ENCODE measurements around the gene NBEA.

NBEA gene

DNA sequence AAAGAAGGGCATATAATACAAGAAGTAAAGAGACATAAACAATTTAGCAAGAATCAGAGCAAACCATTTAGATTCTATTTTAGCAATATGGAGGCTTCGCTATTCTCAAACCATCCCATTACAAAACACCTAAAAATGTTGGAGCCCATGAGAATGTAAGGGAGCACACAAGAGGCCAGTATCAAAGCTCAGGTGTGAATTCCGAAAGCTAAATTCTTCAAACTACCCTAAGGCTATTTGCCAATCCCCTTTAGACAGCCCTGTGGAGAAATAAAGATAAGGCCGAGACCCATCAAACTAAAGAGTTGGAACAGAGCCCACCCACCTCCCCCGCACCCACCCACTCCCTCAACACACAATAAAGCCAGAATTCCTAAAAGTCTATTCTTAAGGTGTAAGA, 745.3 kb downstream of the NBEA start:
- no peak for ATAC-seq

DNA sequence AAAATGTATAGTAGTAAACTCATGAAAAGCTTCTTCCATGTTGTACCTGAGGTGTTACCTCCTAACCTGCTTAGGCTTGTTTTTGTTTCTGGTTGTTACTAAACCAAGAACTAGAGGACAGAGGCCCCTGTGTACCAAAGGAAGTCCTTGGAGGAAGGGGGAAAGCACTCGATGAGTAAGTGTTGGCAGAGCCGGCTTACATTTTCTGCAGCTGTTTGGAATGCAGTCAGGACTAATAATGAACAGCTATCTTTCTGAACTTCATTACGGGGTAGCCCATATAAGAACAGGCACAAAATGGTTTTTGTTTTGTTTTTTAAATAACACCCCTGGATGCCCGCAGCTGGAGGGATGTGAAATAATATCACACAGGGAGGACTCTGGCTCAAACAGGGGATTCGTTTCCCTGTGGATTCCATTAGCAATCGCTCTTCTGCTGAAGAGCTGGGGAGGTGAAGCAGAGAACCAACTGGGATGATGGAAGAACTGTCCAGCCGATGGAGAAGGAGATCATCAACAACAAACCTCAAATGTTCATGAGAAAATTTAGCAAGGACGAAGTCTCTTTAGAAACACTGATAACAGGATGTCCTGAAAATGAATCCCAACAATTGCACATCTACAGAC, 748.6 kb downstream of the NBEA start:
- ATAC-seq: no peak

DNA sequence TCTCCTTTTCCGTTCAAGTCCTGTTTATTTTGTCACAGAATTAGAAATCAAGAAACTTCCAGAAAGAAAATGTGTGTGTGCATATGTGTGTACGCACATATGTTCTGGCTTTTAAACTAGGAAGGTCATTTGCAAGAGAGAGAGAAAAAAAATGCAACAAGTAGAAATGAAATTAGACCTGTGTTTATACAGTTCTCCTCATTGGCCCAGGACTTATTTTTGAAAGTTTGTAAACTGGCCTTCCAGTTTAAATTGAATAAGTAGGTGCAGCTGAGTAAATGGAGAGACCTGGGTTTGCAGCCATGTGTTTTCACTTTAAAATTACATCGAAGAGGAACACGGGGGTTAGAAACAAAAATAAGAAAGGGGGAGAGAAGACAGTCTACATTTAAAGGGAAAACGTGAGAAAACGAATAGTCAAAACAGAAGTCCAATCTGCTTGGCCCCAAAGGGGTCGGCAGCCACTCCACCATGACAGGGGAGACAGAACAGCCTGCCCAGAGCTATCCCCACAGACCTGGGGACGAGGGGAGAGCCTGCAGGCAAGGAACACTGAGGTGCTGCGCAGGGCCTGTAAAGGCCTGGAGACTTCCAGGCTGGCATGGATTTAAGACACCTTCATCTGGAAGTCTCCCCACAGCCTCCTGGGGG, 751.2 kb downstream of the NBEA start:
- no peak for ATAC-seq

DNA sequence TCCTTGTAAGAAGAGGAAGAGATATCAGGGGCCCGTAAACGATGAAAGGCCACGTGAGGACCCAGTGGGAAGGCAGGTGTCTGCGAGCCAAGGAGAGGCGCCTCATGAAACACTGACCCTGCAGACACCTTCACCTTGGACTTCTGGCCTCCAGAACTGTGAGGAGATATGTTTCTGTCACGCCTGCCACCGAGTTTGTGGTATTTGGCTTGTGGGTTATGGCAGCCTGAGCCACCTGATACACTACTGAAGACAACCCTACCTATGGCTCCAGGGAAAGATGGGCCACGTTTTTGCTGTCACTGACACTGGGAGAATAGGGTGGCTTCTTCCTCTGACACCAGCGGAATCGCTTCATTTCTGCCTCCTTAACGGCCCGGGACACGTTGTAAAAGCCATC, 752.0 kb downstream of the NBEA start:
- ATAC-seq: no peak

DNA sequence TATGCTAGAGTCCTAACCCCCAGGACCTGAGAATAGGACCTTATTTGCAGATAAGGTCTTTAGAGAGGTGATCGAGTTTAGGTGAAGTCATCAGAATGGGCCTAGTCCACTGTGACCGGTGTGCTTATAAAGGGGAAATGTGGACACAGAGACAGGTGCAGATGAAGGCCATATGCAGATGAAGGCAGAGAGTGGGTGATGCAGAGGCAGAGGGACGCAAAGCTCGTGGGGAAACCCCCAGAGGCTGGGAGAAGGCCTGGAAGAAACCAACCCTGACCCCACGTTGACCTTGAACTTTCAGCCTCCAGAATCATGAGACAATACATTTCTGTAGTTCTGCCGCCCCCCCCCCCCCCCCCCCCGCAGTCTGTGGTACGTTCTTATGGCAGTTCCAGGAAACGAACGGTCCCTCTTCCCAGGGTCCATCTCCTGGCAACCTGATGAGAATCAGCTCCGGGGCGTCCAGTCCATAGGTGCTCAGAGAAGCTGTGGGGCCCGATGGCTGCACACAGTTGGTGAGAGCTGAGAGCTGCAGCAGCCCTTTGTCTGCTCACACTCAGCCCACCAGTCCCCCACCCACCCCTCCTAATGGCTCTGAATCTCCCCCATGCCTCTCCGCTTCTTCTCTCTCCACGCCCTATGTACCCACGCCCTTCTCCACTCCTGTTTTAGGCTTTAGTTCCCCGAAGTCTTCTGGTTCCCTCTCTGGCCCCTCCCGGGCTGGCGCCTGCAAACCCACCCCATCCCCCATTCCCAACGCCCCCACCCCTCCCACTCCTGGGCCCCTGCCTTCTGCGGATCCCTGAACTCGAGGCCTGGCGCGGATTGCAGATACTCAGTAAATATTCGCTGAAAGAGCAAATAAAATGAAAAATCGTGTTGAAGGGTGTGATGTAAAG, 752.7 kb downstream of the NBEA start:
- no peak for ATAC-seq

DNA sequence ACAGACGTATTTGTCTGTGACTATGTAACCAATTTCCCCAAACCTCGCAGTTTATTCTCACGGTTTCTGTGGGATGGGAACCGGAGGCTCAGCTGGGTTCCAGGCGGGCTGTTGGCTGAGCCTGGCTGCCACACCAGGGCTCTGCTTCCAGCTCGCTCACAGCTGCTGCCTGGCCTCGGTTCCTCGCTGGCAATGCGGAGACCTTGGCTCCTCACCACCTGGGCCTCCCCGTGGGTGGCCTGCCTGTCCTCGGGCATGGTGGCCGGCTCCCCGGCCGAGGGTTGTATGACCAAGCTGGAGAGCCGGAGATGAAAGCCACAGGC, 753.3 kb downstream of the NBEA start:
- ATAC-seq: no peak

DNA sequence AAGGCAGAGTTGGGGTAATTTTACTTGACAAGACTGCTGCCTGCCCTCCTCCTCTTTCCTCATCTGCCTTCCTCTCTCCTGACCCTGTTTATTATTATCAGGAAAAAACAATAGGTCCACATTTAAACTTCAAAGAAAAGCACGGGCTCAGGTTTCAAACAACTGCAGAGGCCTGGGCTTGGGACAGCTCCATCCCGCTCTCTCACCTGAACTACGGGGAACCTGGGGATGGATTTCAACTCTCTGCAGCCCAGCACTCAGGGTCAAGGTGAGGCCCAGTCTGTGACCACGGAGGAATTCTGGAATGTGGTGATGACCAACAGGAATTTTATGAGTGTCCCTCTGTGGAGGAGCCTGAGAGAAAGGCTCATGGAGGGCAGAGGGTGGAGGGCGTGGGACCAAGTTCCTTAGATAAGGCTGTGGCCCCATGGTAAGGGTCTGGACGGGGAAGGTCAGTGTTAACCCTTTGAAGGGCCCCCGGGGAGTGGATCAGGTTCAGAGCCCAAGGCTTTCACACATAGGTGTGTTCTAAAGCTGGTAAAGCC, 755.2 kb downstream of the NBEA start:
- no peak for ATAC-seq

DNA sequence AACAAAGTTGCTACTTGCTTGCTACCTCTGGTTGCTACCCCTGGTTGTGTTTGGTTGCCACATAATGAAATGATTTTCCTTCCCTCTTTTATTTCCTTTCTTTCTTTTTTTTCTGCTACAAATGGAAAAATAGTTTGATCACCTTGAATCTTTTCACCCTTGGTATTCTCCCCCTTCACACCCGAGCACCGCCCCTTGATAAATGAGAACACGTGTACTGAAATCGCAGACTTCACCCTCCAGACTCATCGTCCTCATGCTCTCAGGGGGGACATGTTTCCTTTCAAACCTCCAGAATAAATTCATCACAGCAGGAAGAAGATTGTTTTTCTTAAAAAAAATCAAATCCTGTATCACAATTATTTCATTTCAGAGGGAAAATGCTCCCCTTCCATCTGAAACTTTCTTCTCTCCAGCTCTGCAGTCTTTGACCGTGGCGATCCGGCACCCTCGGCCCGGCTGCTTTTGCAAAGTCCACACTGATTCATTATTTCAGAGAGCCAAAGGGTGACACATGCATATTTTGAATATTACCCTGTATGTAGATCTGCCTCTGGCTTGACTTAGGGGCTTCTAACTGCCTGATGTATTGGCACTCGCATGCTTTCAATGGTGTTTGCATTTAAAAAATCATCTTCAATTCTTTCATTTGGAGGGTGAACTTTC, 757.0 kb downstream of the NBEA start:
- ATAC-seq: no peak

DNA sequence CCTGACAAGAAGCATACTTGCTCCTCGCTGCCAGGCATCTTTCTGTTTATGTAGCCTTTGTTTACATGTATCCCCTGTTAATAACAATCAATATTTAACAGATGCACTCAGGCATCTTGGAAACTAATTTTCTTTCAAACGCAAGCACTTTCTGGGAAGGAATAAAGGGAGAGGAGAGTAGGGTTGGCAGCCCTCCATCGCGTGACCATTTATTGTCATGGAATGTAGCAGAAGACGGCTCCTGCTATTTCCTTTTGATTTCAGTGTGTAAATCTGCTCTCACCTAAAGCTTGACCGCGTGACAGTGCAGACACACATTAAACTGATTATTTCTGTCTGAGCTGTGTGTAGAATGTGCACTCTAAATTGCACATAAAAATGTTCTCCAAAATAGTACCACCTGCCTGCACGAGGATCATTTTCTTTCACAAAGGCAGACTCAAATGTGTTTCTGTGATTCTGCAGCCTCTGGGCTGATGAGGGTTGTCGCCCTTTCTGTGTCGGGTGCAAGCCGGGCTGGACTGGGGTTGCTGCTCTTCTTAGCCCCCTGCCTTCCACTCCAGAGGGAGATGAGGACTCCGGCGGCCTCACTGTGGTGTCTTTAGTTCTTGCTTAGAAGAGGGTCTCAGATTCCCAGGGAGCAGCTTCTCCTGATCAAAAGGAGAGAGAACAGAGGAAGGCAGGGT, 757.9 kb downstream of the NBEA start:
- ATAC-seq: no peak

DNA sequence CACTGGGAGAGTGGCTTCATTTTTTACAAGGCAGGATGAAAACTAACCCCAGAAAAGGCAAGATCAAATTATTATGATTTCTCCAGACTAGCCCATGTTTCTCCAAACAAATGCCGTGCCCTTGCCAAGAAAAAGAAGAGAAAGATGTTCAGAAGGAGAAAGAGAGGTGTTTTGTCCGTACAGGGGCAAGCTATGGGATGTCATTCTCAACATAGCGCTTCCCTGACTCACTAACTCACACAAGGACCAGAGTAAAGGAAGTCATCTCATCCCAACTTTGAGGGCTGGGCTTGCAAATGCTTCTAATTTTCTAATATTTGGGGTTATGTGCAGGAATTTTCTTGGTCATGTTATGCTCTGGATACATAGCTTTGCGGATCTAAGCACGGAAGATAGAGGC, 758.6 kb downstream of the NBEA start:
- no peak for ATAC-seq

DNA sequence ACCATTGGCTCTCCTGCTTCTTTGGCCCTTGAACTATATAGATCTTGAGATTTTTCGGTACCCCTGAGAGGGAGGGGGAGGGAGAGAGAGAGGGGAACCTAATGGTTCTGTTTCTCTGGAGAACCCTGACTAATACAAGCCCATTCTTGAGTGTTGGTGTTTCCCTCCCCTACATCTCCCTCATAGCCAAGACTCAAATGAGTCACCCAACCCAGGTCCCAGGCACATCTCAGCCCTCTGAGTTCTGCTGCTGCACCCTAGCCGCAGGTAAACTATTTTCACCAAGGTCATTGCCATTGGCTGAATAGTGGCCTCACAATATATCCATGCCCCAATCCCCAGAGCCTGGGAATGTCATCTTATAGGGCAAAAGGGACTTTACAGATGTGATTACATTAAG, 760.2 kb downstream of the NBEA start:
- ATAC-seq: no peak

DNA sequence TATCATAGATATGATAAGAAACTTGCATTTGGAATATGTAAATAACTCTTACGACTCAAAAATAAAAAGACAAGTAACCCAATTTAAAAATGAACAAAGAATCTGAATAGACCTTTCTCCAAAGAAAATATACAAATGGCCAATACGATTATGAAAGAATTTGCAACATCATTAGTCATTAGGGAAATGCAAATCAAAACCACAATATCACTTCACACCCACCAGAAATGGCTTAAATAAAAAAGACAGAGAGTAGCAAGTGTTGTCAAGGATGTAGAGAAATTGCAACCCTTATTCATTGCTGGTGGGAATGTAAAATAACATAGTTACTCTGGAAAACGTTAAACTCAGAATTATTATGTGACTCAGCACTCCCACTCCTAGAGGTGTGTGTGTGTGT, 761.0 kb downstream of the NBEA start:
- no peak for ATAC-seq

DNA sequence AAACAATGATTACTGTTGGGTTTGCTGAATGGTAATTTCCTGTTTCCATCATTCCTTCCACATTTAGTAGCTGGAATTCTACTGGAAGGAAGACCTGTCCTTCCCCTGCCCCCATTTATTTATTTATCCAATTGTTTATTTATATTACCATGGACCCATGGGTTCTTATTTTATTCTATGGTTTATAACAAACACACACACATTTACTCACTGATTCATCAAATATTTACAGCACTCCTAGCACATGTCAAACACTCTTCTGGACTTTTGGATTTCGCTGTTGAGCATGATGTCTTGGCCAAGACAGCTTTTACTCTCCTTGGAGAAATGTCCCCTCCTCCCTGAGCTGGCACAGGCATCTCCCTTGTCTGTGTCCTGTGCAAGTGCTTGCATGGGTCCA, 762.3 kb downstream of the NBEA start:
- no peak for ATAC-seq

DNA sequence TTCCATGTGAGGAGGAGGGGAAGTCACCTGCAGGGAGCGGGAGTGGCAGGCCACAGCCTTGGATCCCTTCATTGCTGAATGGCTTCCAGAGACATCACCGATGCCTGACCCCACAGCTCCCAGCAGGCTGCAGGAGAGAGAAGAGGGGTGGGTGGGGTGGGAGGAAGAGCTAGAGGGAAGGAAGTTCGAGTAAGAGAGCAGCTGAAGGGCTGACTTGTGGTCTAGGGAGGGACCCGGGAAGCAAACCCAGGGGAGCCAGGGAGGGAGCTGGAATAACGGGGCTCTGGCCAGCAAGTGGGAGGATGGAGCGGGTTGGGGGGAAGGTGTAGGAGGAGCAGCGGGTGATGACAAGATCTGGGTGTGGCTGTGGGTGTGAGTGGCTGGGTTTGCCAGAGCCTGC, 764.2 kb downstream of the NBEA start:
- no peak for ATAC-seq

DNA sequence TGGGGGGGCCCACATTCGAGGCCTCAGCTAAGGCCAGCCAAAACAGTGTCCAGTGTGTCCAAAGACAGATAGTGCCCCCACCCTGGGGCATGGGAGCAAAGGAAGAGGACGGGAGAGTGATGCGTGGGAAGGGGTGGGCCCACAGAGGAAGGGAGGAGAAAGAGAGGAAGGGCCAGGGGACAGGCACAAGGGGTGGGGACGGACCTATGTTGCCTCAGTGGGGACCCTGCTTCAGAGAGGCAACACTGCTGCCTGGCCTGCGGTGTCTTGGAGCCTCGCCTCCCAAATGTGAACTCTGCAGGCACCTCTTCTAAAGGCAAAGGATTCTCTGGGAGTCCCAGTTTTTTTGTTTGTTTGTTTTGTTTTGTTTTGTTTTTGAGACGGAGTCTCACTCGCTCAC, 764.7 kb downstream of the NBEA start:
- no peak for ATAC-seq

DNA sequence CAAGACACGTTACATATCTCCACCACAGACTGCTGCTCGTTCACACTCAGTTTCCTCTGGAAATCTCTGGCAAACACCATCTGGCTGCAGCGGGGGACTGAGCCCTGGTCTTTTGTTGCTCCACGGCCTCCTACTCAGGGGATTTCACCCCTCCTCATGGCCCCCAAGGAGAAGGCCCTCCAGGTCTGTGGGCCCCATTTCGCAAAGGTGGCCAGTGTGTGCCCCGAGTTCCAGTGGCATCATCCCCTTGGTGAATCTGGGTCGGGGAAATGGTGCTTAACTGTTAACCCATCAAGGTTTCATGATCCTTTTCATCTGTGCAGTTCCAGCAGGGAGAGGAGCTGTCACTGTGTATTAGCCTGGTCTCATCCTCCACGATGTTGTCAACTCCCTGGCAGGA, 769.8 kb downstream of the NBEA start:
- no peak for ATAC-seq

DNA sequence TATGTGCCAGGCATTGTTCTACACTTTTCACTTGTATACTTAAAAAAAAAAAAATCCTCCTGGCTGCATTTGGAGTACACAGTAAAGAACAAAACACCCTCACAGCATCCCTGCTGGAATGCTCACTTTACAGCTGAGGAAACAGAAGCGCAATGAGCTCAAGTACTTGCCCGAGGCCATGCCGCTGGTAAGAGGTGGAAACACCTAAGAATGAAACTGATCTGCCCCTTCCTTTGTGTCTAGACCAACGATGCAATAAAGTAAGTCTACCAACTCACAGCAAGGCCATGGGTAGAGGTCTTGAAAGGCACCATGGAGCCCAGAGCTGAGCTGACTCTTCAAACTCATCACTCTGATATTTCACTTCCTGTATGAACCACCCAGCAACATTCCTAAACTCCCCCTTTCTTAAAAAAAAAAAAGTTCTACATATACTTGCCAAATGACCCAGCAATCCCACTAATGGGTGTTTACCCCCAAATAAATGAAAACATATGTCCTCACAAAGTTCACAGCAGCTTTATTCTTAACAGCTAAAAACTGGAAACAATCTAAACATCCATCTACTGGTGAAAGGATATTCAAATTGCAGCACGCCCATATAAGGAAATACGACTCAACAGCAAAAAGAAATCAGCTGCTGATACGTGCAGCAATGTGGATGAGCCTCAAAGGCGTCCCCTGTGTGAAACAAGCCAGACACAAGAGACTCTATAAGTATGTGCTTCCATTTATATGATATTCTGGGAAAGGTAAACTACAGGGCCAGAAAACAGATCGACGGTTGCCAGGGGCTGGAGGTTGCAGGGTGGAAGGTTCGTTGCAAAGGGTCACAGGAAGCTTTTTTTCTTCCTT, 771.1 kb downstream of the NBEA start:
- no peak for ATAC-seq

DNA sequence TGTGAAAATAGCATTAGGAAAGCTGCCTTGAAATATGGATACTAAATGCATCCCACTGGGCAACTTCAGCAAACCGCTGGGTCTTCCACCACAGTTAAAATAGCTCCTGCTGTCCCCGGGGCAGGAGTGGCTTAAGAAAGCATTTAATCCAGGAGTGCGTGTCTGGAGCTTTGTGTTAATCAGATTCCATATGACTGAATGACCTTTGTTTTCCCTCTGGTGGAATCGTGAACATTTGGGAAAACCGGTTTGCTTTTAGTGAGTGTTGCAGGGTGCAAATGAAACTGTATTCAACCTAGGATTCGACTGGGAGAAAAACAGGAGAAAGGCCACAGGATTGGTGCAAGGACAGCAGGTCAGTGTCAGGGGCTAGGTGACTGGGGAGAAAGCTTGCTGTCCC, 772.1 kb downstream of the NBEA start:
- no peak for ATAC-seq

DNA sequence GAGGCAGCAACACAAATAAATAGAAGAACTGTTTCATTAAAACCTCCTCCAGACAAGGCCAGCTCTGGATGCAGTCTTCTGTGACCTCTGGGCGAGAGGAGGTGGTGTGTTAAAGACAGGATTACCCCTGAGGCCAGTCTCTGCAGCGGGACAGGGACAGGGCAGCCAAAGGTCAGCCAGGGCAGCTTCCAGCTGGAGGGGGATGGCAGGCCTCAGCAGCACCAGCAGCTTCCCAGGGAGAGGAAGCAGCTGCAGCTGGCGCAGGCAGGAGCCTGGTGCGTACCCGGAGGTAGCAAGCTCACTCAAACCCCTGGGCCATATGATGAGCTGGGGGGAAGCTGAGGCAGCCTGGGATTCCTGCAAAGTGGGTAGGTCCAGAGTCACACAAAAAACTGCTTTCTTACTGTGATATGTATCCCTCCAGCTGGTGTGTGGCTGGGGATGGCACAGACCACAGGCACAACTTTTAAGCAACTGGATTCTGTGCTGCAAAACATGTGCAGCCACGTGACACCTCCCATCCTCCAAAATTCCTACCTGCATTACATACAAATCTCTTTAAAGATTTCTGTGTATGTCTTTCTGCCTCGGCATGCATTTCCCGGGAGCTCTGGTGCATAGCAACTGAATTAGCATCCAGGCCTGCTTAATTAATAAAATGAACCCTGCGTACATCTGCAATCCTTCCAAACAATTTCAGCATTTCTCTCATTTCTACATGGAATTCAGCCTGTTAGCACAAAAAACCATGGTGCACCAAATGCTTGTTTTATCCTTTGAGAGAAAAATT, 772.7 kb downstream of the NBEA start:
- ATAC-seq: no peak

DNA sequence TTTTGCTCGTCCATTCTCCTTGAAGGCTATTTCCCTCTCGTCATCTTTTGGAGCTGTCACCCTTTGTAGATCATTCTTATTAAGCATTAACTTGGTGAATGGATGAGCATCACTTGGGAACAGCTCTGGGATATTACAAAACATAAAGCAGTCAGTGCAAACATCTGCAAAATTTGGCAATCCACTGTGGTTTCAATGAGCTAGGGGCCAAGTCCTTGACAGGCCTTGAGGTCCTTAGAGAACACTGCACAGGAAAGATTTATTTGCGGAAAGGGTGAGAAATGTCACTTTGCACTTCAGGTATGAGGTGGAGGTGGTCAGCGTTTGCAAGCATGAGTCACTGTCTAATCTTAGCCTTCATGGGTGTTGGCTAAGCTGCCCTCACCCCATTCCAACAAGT, 774.1 kb downstream of the NBEA start:
- no peak for ATAC-seq

DNA sequence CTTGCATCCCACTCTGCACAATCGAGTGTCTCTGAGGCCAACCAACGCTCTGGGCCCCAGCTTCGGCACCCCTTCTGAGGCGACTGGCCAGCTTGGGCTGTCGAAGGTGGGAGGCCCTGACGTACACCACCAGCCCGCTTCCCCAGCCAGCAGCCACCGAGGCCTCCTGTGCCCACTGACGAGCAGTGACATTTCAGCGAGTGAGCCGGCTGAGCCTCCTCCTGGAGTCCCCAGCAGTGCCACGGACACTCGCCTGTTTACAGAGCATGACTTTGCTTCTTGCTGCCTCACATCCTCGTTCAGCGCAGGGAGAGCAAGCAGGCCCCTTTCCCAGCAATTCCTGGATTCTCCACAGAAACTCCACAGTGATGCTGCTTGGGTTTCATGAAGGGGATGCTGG, 774.7 kb downstream of the NBEA start:
- ATAC-seq: no peak

All from activated CD4-positive, CD25-positive, alpha-beta regulatory T cell treated with anti-CD3 and anti-CD28 coated beads, Interleukin-2, amount 50 U/mL, for 24 hours (primary cell).